OCI-LY1 (cell line): Measurements from ENCODE around the gene FKBP6.
"Not testable (repeated sequence)": the region's sequence is repeated elsewhere in the genome, so short reads cannot be mapped to it uniquely, and the experiment has no call there.

ENCODE experiments used
- H2AFZ ChIP-seq: fragments of 200-600 bp; sonication (generic), shearing (Covaris generic); 2 replicates; pipeline ENCODE4 v1.6.0; 2014; ENCODE audit warnings: antibody characterized with exemption, mild to moderate bottlenecking, low read length
- H3F3A ChIP-seq: fragments of 200-600 bp; sonication (generic), shearing (Covaris generic); 2 replicates; pipeline ENCODE4 v1.6.0; 2014; ENCODE audit warnings: mild to moderate bottlenecking, antibody characterized with exemption, low read length, moderate library complexity; ENCODE audit not compliant: insufficient read depth
- H3K27ac ChIP-seq: fragments of 200-600 bp; sonication (generic); 2 replicates; pipeline ENCODE4 v1.5.1; 2014; ENCODE audit warnings: low read length, mixed run types, mild to moderate bottlenecking, low read depth; ENCODE audit not compliant: poor library complexity, severe bottlenecking
- H3K27me3 ChIP-seq: fragments of 200-600 bp; sonication (generic); 2 replicates; pipeline ENCODE4 v1.6.0; 2014; ENCODE audit warnings: antibody characterized with exemption, mild to moderate bottlenecking, low read length, moderate library complexity; ENCODE audit not compliant: insufficient read depth
- H3K36me3 ChIP-seq: fragments of 200-600 bp; sonication (generic); 2 replicates; pipeline ENCODE4 v1.6.1; 2014; ENCODE audit warnings: mild to moderate bottlenecking, antibody characterized with exemption, low read length, moderate library complexity, mixed read lengths; ENCODE audit not compliant: insufficient read depth
- H3K4me1 ChIP-seq: fragments of 200-600 bp; sonication (generic); 2 replicates; pipeline ENCODE4 v1.5.1; 2014; ENCODE audit warnings: mild to moderate bottlenecking, low read length, moderate library complexity; ENCODE audit not compliant: insufficient read depth, severe bottlenecking
- H3K4me2 ChIP-seq: fragments of 200-600 bp; sonication (generic), shearing (Covaris generic); 2 replicates; pipeline ENCODE4 v1.6.1; 2014; ENCODE audit warnings: low read length
- H3K4me3 ChIP-seq: fragments of 200-600 bp; sonication (generic); 2 replicates; pipeline ENCODE4 v1.5.1; 2014; ENCODE audit warnings: low read length, low read depth, mild to moderate bottlenecking, mixed read lengths; ENCODE audit not compliant: poor library complexity, severe bottlenecking
- H3K79me2 ChIP-seq: fragments of 200-600 bp; shearing (Covaris generic); 2 replicates; pipeline ENCODE4 v1.6.1; 2016; ENCODE audit warnings: mixed run types, low read length, mixed read lengths; ENCODE audit not compliant: insufficient read depth
- H3K9ac ChIP-seq: fragments of 200-600 bp; sonication (generic), shearing (Covaris generic); 2 replicates; pipeline ENCODE4 v1.6.1; 2014; ENCODE audit warnings: mild to moderate bottlenecking, low read length, mixed read lengths
- H3K9me2 ChIP-seq: fragments of 200-600 bp; sonication (generic), shearing (Covaris generic); 2 replicates; pipeline ENCODE4 v1.6.1; 2014; ENCODE audit warnings: low read depth, mild to moderate bottlenecking, low read length, mixed read lengths
- H3K9me3 ChIP-seq: fragments of 200-600 bp; shearing (Covaris generic); 2 replicates; pipeline ENCODE4 v1.6.1; 2014; ENCODE audit warnings: low read length, mixed read lengths
- H4K20me1 ChIP-seq: fragments of 200-600 bp; sonication (generic), shearing (Covaris generic); 2 replicates; pipeline ENCODE4 v1.6.0; 2016; ENCODE audit warnings: mild to moderate bottlenecking, low read length; ENCODE audit not compliant: insufficient read depth
- CTCF ChIP-seq: fragments of 200-600 bp; sonication (generic), shearing (Covaris generic); IDR thresholded peaks from 2 replicates; pipeline ENCODE4 v1.5.1; 2017; ENCODE audit warnings: mild to moderate bottlenecking, antibody characterized with exemption, low read length, moderate library complexity, mixed read lengths
- EZH2 ChIP-seq: fragments of 200-600 bp; sonication (generic), shearing (Covaris generic); IDR thresholded peaks from 2 replicates; pipeline ENCODE4 v1.8.0; 2017; ENCODE audit warnings: borderline replicate concordance, mixed run types, mild to moderate bottlenecking, antibody characterized with exemption, low read length, moderate library complexity, mixed read lengths

The FKBP6 gene

DNA sequence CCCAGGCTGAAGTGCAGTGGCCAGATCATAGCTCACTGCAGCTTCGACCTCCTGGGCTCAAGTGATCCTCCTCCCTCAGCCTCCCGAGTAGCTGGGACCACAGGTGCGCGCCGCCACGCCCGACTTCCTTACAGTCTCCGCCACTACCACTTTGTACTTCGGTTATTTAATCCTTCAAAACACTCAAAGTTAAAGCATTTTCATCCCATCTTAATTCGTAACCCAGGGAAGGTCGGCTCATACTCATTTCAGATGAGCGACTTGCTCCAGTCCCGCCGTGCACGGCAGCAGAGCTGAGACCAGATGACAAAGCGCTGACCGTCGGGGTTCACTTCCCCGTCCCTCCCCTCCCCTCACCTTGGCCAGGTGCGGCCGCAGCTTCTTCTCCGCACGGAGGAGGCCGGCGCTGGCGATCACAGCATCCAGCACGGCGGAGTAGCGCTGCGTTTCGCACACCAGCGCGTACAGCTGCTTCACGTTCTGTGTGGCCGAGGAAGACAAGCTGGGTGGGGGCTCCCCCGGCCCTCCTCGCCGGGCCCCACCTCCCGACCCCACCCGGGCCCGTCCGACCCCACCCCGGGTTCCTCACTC is 19.8 kb upstream of the FKBP6 start:
- Histone ChIP-seq H3K9ac (peak overlapping the region; percentile 79), H3K9me3 (no peaks in the 10 kb centered on the region; the same call in 1 of the 2 replicates), H4K20me1 (no peaks in the 10 kb centered on the region), H3K27me3 (no peaks in the 10 kb centered on the region), H3K36me3 (peaks cover 43% of the 10 kb centered on the region), H3K4me3 (peak overlapping the region; percentile 80), H3K4me2 (peak overlapping the region; percentile 89), H3K4me1 (peaks cover 22% of the 10 kb centered on the region), H3K9me2 (no peaks in the 10 kb centered on the region), H3K79me2 (peaks cover 21% of the 10 kb centered on the region), H3F3A (no peaks in the 10 kb centered on the region), H3K27ac (peak overlapping the region; percentile 41), H2AFZ (no peak overlapping the region)
- TF ChIP-seq EZH2 (no peak), CTCF (no peak)

GRCh38 chr7:73308665-73309214 is 19.2 kb upstream of the FKBP6 start, which contains the start of gene NSUN5:
Gene NSUN5 (minus strand): TSS chr7:73308826. CDS start chr7:73308790, 36 bp downstream.
- H3K9me2 ChIP-seq, result no peaks in the 10 kb centered on the region
- no peaks in the 10 kb centered on the region for H3K27me3 ChIP-seq
- H3K79me2 ChIP-seq, result peaks cover 21% of the 10 kb centered on the region
- TF ChIP-seq CTCF (no peak), EZH2 (no peak)
- peak within 1 kb of the TSS; percentile 89 for H3K4me2 ChIP-seq
- H3K9ac ChIP-seq, result peak within 1 kb of the TSS; percentile 79
- H4K20me1 ChIP-seq, result no peaks in the 10 kb centered on the region
- peaks cover 37% of the 10 kb centered on the region for H3K36me3 ChIP-seq
- H2AFZ ChIP-seq, result no peak within 1 kb of the TSS
- peak within 1 kb of the TSS; percentile 41 for H3K27ac ChIP-seq
- H3K4me1 ChIP-seq, result peaks cover 22% of the 10 kb centered on the region
- H3K4me3 ChIP-seq, result peak within 1 kb of the TSS; percentile 80
- no peaks in the 10 kb centered on the region; the same call in 1 of the 2 replicates for H3K9me3 ChIP-seq
- no peaks in the 10 kb centered on the region for H3F3A ChIP-seq

GRCh38 chr7:73311421-73311820 is 16.5 kb upstream of the FKBP6 start:
- not testable (repeated sequence) for H3K9ac ChIP-seq, H4K20me1 ChIP-seq, H3F3A ChIP-seq, H3K4me2 ChIP-seq, H3K9me2 ChIP-seq, H3K27me3 ChIP-seq, H3K9me3 ChIP-seq, H2AFZ ChIP-seq, H3K27ac ChIP-seq, H3K4me3 ChIP-seq
- H3K79me2 ChIP-seq, result peaks cover 20% of the 10 kb centered on the region
- peaks cover 22% of the 10 kb centered on the region for H3K4me1 ChIP-seq
- H3K36me3 ChIP-seq, result peaks cover 10% of the 10 kb centered on the region
